ENCODE data around the gene SLC66A1.

Gene SLC66A1

GRCh38 chr1:19325958-19326747, 14.0 kb downstream of the SLC66A1 start:
- H3K9me3 ChIP-seq (ENCODE audit: insufficient read depth, low read length) = no peaks in the 10 kb centered on the region
- peaks cover 7% of the 10 kb centered on the region for H3K36me3 ChIP-seq (replicated peaks; ENCODE audit: low read depth, low read length)
- no peaks in the 10 kb centered on the region for H3K27me3 ChIP-seq (ENCODE audit: low read depth, low read length)
- TF ChIP-seq EZH2phosphoT487 (IDR thresholded peaks at IDR 0.05; ENCODE audit: low read depth) (no peak), CTCF (IDR thresholded peaks at IDR 0.05; ENCODE audit: low read depth, low read length) (no peak)
- no peak overlapping the region for H3K4me3 ChIP-seq (ENCODE audit: low read length)
- H4K20me1 ChIP-seq (ENCODE audit: insufficient read depth, low read length) = no peaks in the 10 kb centered on the region
- H3K27ac ChIP-seq (ENCODE audit: low read length) = no peak overlapping the region
- no peak overlapping the region for H3K4me2 ChIP-seq (ENCODE audit: low read length)
- H3K9ac ChIP-seq (ENCODE audit: low read length) = no peak overlapping the region
- no peaks in the 10 kb centered on the region for H3K4me1 ChIP-seq (ENCODE audit: low read length)
- no peaks in the 10 kb centered on the region for H3K79me2 ChIP-seq (ENCODE audit: low read length)
- H2AFZ ChIP-seq (ENCODE audit: low read depth, low read length) = no peak overlapping the region

GRCh38 chr1:19326748-19327065, 14.6 kb downstream of the SLC66A1 start:
- TF ChIP-seq EZH2phosphoT487 (IDR thresholded peaks at IDR 0.05; ENCODE audit: low read depth) (no peak), CTCF (IDR thresholded peaks at IDR 0.05; ENCODE audit: low read depth, low read length) (no peak)
- H3K9me3 ChIP-seq (ENCODE audit: insufficient read depth, low read length) = no peaks in the 10 kb centered on the region
- H4K20me1 ChIP-seq (ENCODE audit: insufficient read depth, low read length) = no peaks in the 10 kb centered on the region
- no peak overlapping the region for H3K4me2 ChIP-seq (ENCODE audit: low read length)
- H3K27me3 ChIP-seq (ENCODE audit: low read depth, low read length) = no peaks in the 10 kb centered on the region
- H3K4me1 ChIP-seq (ENCODE audit: low read length) = no peaks in the 10 kb centered on the region
- no peak overlapping the region for H3K9ac ChIP-seq (ENCODE audit: low read length)
- H3K4me3 ChIP-seq (ENCODE audit: low read length) = no peak overlapping the region
- no peaks in the 10 kb centered on the region for H3K79me2 ChIP-seq (ENCODE audit: low read length)
- peaks cover 7% of the 10 kb centered on the region for H3K36me3 ChIP-seq (replicated peaks; ENCODE audit: low read depth, low read length)
- H2AFZ ChIP-seq (ENCODE audit: low read depth, low read length) = no peak overlapping the region
- H3K27ac ChIP-seq (ENCODE audit: low read length) = no peak overlapping the region

DNA sequence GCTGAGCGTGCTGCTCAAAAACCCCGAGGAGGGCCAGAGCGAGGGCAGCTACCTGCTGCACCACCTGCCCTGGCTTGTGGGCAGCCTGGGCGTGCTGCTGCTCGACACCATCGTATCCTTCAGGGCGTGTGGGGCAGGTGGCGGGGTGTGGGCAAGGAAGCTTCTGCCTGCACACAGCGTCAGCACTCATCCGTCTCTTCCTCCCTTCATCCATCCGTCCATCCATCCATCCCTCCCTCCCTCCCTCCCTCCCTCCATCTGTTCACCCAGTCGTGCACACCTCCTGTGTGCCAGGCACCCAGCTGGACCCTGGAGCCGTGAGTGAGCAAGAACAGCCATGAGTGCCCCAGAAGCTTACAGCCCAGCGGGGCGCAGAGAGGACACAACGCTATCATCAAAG, 15.2 kb downstream of the SLC66A1 start:
- peaks cover 6% of the 10 kb centered on the region for H3K36me3 ChIP-seq (replicated peaks; ENCODE audit: low read depth, low read length)

GRCh38 chr1:19327736-19328135, 15.6 kb downstream of the SLC66A1 start:
- H3K4me1 ChIP-seq (ENCODE audit: low read length) = no peaks in the 10 kb centered on the region
- H3K27me3 ChIP-seq (ENCODE audit: low read depth, low read length) = no peaks in the 10 kb centered on the region
- no peak for TF ChIP-seq EZH2phosphoT487 (IDR thresholded peaks at IDR 0.05; ENCODE audit: low read depth)
- TF ChIP-seq CTCF (IDR thresholded peaks at IDR 0.05; ENCODE audit: low read depth, low read length) = no peak
- H3K9ac ChIP-seq (ENCODE audit: low read length) = no peak overlapping the region
- peaks cover 4% of the 10 kb centered on the region for H3K36me3 ChIP-seq (replicated peaks; ENCODE audit: low read depth, low read length)
- H3K79me2 ChIP-seq (ENCODE audit: low read length) = no peaks in the 10 kb centered on the region
- H3K27ac ChIP-seq (ENCODE audit: low read length) = no peak overlapping the region
- no peak overlapping the region for H3K4me2 ChIP-seq (ENCODE audit: low read length)
- no peak overlapping the region for H3K4me3 ChIP-seq (ENCODE audit: low read length)
- no peak overlapping the region for H2AFZ ChIP-seq (ENCODE audit: low read depth, low read length)
- H4K20me1 ChIP-seq (ENCODE audit: insufficient read depth, low read length) = no peaks in the 10 kb centered on the region
- H3K9me3 ChIP-seq (ENCODE audit: insufficient read depth, low read length) = no peaks in the 10 kb centered on the region

More for the DNA sequence above, 15.2 kb downstream of the SLC66A1 start:
- Histone ChIP-seq H3K9me3 (ENCODE audit: insufficient read depth, low read length) (no peaks in the 10 kb centered on the region), H3K27ac (ENCODE audit: low read length) (no peak overlapping the region), H4K20me1 (ENCODE audit: insufficient read depth, low read length) (no peaks in the 10 kb centered on the region), H3K9ac (ENCODE audit: low read length) (no peak overlapping the region), H3K4me1 (ENCODE audit: low read length) (no peaks in the 10 kb centered on the region), H2AFZ (ENCODE audit: low read depth, low read length) (no peak overlapping the region), H3K4me3 (ENCODE audit: low read length) (no peak overlapping the region), H3K27me3 (ENCODE audit: low read depth, low read length) (no peaks in the 10 kb centered on the region), H3K4me2 (ENCODE audit: low read length) (no peak overlapping the region), H3K79me2 (ENCODE audit: low read length) (no peaks in the 10 kb centered on the region)
- no peak for TF ChIP-seq EZH2phosphoT487 (IDR thresholded peaks at IDR 0.05; ENCODE audit: low read depth)

All from OCI-LY3 (cell line).